HUES48 (cell line): ENCODE measurements around the gene CUL4A.

ENCODE experiments used
- H3K27ac ChIP-seq: one replicate; pipeline ENCODE4 v1.7.0; 2013; ENCODE audit warnings: low read depth, low read length, inconsistent platforms
- H3K27me3 ChIP-seq: 2 replicates; pipeline ENCODE4 v1.6.1; 2013; ENCODE audit warnings: mild to moderate bottlenecking, low read length; ENCODE audit not compliant: control insufficient read depth, insufficient read depth
- H3K36me3 ChIP-seq: 2 replicates; pipeline ENCODE4 v1.6.1; 2013; ENCODE audit warnings: low read length; ENCODE audit not compliant: control insufficient read depth, insufficient read depth
- H3K4me1 ChIP-seq: 2 replicates; pipeline ENCODE4 v1.6.1; 2013; ENCODE audit warnings: mild to moderate bottlenecking, low read length; ENCODE audit not compliant: control insufficient read depth, insufficient read depth
- H3K4me3 ChIP-seq: 2 replicates; pipeline ENCODE4 v1.5.1; 2013; ENCODE audit warnings: mild to moderate bottlenecking, low read depth, low read length
- H3K9ac ChIP-seq: 2 replicates; pipeline ENCODE4 v1.6.1; 2013; ENCODE audit warnings: mild to moderate bottlenecking, low read depth, low read length, moderate library complexity
- H3K9me3 ChIP-seq: 2 replicates; pipeline ENCODE4 v1.6.1; 2013; ENCODE audit warnings: low read length; ENCODE audit not compliant: control insufficient read depth, insufficient read depth

The CUL4A gene

GRCh38 chr13:113208421-113209335 is 735 bp upstream of the CUL4A start, which contains the start of gene PCID2:
TSS of gene PCID2 (minus strand) at chr13:113208669. CDS start at chr13:113208634, 35 bp downstream.
- Histone ChIP-seq H3K4me1 (peaks cover 27% of the 10 kb centered on the region), H3K4me3 (peak within 1 kb of the TSS; percentile 80), H3K27ac (peak within 1 kb of the TSS; percentile 99), H3K9me3 (no peaks in the 10 kb centered on the region), H3K27me3 (no peaks in the 10 kb centered on the region), H3K9ac (peak within 1 kb of the TSS; percentile 98), H3K36me3 (peaks cover 38% of the 10 kb centered on the region)

- H3K9ac ChIP-seq = peak overlapping the region; percentile 94
- peak overlapping the region; percentile 99 for H3K27ac ChIP-seq
- H3K27me3 ChIP-seq = no peaks in the 10 kb centered on the region
- H3K9me3 ChIP-seq = no peaks in the 10 kb centered on the region
- peak overlapping the region; percentile 80 for H3K4me3 ChIP-seq
- peaks cover 27% of the 10 kb centered on the region for H3K4me1 ChIP-seq
- peaks cover 31% of the 10 kb centered on the region for H3K36me3 ChIP-seq
Observed at GRCh38 chr13:113209759-113210421, 477 bp downstream of the CUL4A start.

DNA sequence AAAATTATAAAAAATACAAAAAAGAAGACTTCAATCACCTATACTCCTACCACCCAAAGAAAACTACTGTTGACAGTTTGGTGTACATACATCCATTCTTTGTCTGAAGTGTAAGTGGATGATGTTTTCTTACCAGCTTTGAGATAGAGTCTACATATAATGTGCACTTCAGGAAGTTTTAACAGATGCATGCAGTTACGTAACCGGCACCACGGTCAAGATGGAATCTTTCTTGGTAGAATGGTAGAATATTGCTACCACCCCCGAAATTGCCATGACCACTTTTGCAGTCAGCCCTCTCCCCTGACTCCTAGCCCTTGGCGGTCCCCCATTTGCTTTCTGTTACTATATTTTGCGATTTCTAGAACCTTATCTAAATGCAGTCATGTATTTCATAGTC is 1.4 kb downstream of the CUL4A start:
- H3K27ac ChIP-seq = no peak overlapping the region
- H3K9ac ChIP-seq = no peak overlapping the region

DNA sequence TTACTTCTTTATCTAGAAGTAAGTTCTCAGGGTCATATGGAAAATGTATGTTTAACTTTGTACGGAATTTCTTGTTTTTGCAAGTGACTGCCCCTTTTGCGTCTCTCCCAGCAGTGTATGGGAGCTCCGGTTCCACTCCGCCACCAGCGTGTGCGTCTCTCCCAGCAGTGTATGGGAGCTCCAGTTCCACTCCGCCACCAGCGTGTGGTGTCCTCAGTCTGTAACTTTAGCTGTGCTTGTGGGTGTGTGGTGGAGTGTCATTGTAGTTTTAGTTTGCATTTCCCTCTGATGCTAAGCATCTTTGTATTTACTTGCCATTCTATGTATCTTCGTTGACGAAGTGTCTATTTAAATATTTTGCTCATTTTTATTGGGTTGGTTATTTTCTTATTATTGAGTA is 2.4 kb downstream of the CUL4A start:
- no peak overlapping the region for H3K9ac ChIP-seq
- H3K27me3 ChIP-seq = no peaks in the 10 kb centered on the region
- H3K4me3 ChIP-seq = peak overlapping the region; percentile 2; the same call in 1 of the 2 replicates
- H3K9me3 ChIP-seq = no peaks in the 10 kb centered on the region
- no peak overlapping the region for H3K27ac ChIP-seq
- H3K36me3 ChIP-seq = peaks cover 16% of the 10 kb centered on the region
- peaks cover 31% of the 10 kb centered on the region for H3K4me1 ChIP-seq

More for the DNA sequence above, 1.4 kb downstream of the CUL4A start:
- H3K36me3 ChIP-seq = peaks cover 25% of the 10 kb centered on the region
- no peaks in the 10 kb centered on the region for H3K27me3 ChIP-seq
- H3K4me1 ChIP-seq = peaks cover 26% of the 10 kb centered on the region
- peak overlapping the region; percentile 80 for H3K4me3 ChIP-seq
- no peaks in the 10 kb centered on the region for H3K9me3 ChIP-seq

GRCh38 chr13:113216254-113217048 is 7.0 kb downstream of the CUL4A start:
- H3K9ac ChIP-seq = peak overlapping the region; percentile 25; the same call in 1 of the 2 replicates
- peaks cover 36% of the 10 kb centered on the region for H3K36me3 ChIP-seq
- H3K9me3 ChIP-seq = no peaks in the 10 kb centered on the region
- H3K4me3 ChIP-seq = peak overlapping the region; percentile 31; the same call in 1 of the 2 replicates
- H3K27me3 ChIP-seq = no peaks in the 10 kb centered on the region
- H3K4me1 ChIP-seq = peaks cover 27% of the 10 kb centered on the region
- peak overlapping the region; percentile 79 for H3K27ac ChIP-seq

- Histone ChIP-seq H3K4me3 (no peak overlapping the region), H3K36me3 (peaks cover 45% of the 10 kb centered on the region), H3K27me3 (no peaks in the 10 kb centered on the region), H3K9ac (no peak overlapping the region), H3K4me1 (peaks cover 24% of the 10 kb centered on the region), H3K27ac (no peak overlapping the region), H3K9me3 (no peaks in the 10 kb centered on the region)
Observed at GRCh38 chr13:113218586-113218985, 9.2 kb downstream of the CUL4A start.

GRCh38 chr13:113219256-113219940 is 10.0 kb downstream of the CUL4A start:
- Histone ChIP-seq H3K27ac (no peak overlapping the region), H3K36me3 (peaks cover 52% of the 10 kb centered on the region), H3K27me3 (no peaks in the 10 kb centered on the region), H3K9me3 (no peaks in the 10 kb centered on the region), H3K4me1 (peaks cover 24% of the 10 kb centered on the region), H3K9ac (no peak overlapping the region), H3K4me3 (no peak overlapping the region)

- Histone ChIP-seq H3K4me3 (no peak overlapping the region), H3K27ac (no peak overlapping the region), H3K9ac (no peak overlapping the region), H3K27me3 (no peaks in the 10 kb centered on the region), H3K4me1 (peaks cover 24% of the 10 kb centered on the region), H3K9me3 (no peaks in the 10 kb centered on the region), H3K36me3 (peaks cover 59% of the 10 kb centered on the region)
Observed at GRCh38 chr13:113220141-113220598, 10.8 kb downstream of the CUL4A start.

- peaks cover 66% of the 10 kb centered on the region for H3K36me3 ChIP-seq
Observed at GRCh38 chr13:113220877-113221276, 11.5 kb downstream of the CUL4A start.

DNA sequence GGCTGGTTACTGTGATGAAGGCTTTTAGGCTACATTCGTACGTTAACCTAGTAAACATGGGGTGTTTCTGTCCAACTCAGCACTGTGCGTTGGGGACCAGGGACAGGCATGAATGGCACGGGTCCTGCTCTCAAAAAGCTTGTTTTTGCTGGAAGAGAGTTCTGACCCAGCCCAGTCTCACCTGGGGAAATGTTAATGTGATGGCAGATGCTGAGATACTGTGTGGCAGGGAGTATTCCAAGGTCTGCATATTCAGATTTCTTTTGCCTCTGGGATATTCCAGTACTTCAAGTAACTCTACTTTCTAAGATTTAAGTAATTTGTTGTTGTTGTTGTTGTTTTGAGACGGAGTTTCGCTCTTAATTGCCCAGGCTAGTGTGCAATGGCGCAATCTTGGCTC is 13.7 kb downstream of the CUL4A start:
- Histone ChIP-seq H3K9me3 (no peaks in the 10 kb centered on the region), H3K27ac (no peak overlapping the region), H3K36me3 (peaks cover 86% of the 10 kb centered on the region), H3K4me1 (no peaks in the 10 kb centered on the region), H3K27me3 (no peaks in the 10 kb centered on the region), H3K4me3 (no peak overlapping the region), H3K9ac (no peak overlapping the region)

More at GRCh38 chr13:113220877-113221276, 11.5 kb downstream of the CUL4A start:
- Histone ChIP-seq H3K4me3 (no peak overlapping the region), H3K27ac (no peak overlapping the region), H3K27me3 (no peaks in the 10 kb centered on the region), H3K9me3 (no peaks in the 10 kb centered on the region), H3K4me1 (peaks cover 19% of the 10 kb centered on the region), H3K9ac (no peak overlapping the region)
